Gastrocnemius medialis (tissue), 4 donors: ENCODE data around the gene H2BK1.
A peak's percentile ranks its signal among the peaks of the same experiment; 100 is the strongest.

Experiments used
- CTCF ChIP-seq, 5 experiments: fragments of 450-650 bp in 3 of 5; fragments of 200-600 bp in 2 of 5; sonication (generic) in 2 of 5; IDR thresholded peaks in 4 of 5; conservative IDR thresholded peaks in 1 of 5; 1 replicate in 4 of 5; 2 replicates in 1 of 5; pipeline ENCODE4 v1.5.1; 2016 to 2019; ENCODE audit warnings: antibody characterized with exemption in 5 of 5, mild to moderate bottlenecking in 3 of 5, moderate library complexity in 3 of 5
- POLR2A ChIP-seq, 2 donors: fragments of 450-650 bp; IDR thresholded peaks; one replicate each; pipeline ENCODE4 v1.6.1; 2017; ENCODE audit warnings: antibody characterized with exemption in 2 of 2, mild to moderate bottlenecking in 2 of 2, moderate library complexity in 2 of 2

- TF ChIP-seq CTCF (IDR thresholded peaks at IDR 0.05 in 4 of 5, conservative IDR thresholded peaks at IDR 0.05 in 1 of 5) (peak; percentile 36 to 79 (median 70)), POLR2A (IDR thresholded peaks at IDR 0.05) (no peak)
Measured at GRCh38 chr7:151168003-151168786, 42.1 kb downstream of the H2BK1 start.
